GM19239 (cell line): ENCODE data around the gene SPARC.

Experiments used
- DNase-seq: peaks from one replicate; pipeline ENCODE4 v3.0.0; 2011; ENCODE audit warnings: low spot score; ENCODE audit not compliant: insufficient read length
- FAIRE-seq: peaks from 2 replicates; lab custom pipeline; 2011; peaks lifted over from hg19 to GRCh38; lab: Jason Lieb, UNC

The SPARC gene

GRCh38 chr5:151631941-151632340 is 54.8 kb downstream of the SPARC start:
- DNase-seq (no peak), FAIRE-seq (no peak)

GRCh38 chr5:151630088-151630487 is 56.6 kb downstream of the SPARC start:
- no peak for DNase-seq
- FAIRE-seq: no peak

GRCh38 chr5:151628112-151628823 is 58.4 kb downstream of the SPARC start:
- no peak for FAIRE-seq
- no peak for DNase-seq

- no peak for FAIRE-seq
- no peak for DNase-seq
Measured at GRCh38 chr5:151627650-151628049, 59.1 kb downstream of the SPARC start.

- DNase-seq (no peak), FAIRE-seq (no peak)
Measured at GRCh38 chr5:151625285-151625684, 61.4 kb downstream of the SPARC start.

- FAIRE-seq (no peak), DNase-seq (no peak)
Measured at GRCh38 chr5:151624476-151624875, 62.2 kb downstream of the SPARC start.

- DNase-seq (no peak), FAIRE-seq (no peak)
Measured at GRCh38 chr5:151622367-151623088, 64.2 kb downstream of the SPARC start.

- no peak for DNase-seq
Measured at GRCh38 chr5:151620461-151620840, 66.3 kb downstream of the SPARC start.

GRCh38 chr5:151619812-151620460 is 66.8 kb downstream of the SPARC start:
- no peak for FAIRE-seq
- no peak for DNase-seq

More at GRCh38 chr5:151620461-151620840, 66.3 kb downstream of the SPARC start:
- no peak for FAIRE-seq

GRCh38 chr5:151618907-151619306 is 67.8 kb downstream of the SPARC start:
- DNase-seq (no peak), FAIRE-seq (no peak)

- DNase-seq: no peak
Measured at GRCh38 chr5:151617841-151618710, 68.6 kb downstream of the SPARC start.

GRCh38 chr5:151617383-151617840 is 69.3 kb downstream of the SPARC start:
- FAIRE-seq: no peak
- DNase-seq: no peak

More at GRCh38 chr5:151617841-151618710, 68.6 kb downstream of the SPARC start:
- FAIRE-seq: no peak

GRCh38 chr5:151615431-151615830 is 71.3 kb downstream of the SPARC start:
- peak; percentile 60 for FAIRE-seq
- no peak for DNase-seq

- FAIRE-seq: no peak
- no peak for DNase-seq
Measured at GRCh38 chr5:151614565-151614964, 72.2 kb downstream of the SPARC start.

- peak; percentile 99 for FAIRE-seq
- DNase-seq: peak; percentile 72
Measured at GRCh38 chr5:151612689-151613427, 73.9 kb downstream of the SPARC start.

- no peak for FAIRE-seq
- no peak for DNase-seq
Measured at GRCh38 chr5:151611127-151611775, 75.5 kb downstream of the SPARC start.
